Measurements from ENCODE around the gene SASH3.

The SASH3 gene

DNA sequence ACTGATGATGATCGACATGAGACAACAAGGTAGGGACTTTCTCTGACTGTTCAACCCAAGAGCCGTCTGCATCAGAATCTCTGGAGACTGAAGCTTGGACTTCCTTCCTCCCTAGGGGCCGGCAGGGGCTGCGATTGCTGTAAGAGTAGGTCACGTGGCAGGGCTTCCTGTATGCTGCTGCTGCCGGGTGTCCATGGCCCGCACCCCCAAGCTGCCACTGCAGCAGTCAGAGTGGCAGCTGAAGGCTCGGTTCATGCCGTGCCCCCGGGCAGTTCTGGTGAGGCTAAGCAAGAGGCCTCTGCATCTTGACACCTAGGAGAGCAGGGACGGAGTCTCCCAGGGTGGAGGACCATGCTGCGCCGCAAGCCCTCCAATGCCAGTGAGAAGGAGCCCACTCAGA is at the start of gene SASH3:
Gene SASH3 (plus strand): TSS at position 203 of the 400 bp plus-strand sequence. CDS start 149 bp downstream, at position 352.
- peak; percentile 92 for DNase-seq
- H3K79me2 ChIP-seq (ENCODE audit: low read length) = peaks cover 62% of the 10 kb centered on the region

DNA sequence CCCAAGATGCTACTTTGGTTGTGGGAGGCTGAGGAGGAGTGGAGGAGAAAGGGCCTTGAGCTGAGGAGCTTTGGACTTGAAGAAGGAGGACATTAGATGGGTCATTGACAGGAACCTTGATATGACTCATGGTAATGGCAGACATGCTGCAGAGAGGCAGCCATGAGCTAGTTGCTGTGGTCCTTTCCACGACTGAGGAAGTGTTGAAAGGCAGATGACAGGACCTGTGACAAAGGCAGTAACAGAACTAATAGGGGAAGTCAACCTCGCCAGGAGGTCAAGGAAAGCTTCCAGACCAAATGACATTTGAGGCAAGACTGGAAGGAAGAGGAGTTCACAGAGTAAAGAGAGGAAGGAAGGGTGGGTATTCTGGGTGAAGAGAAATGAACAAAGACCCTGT is 48.5 kb upstream of the SASH3 start:
- H2AFZ ChIP-seq (ENCODE audit: low read length) = no peak overlapping the region
- DNase-seq = no peak
- no peaks in the 10 kb centered on the region for H3K9me2 ChIP-seq (replicated peaks; ENCODE audit: insufficient read depth, low read length)
- TF ChIP-seq EZH2phosphoT487 (IDR thresholded peaks at IDR 0.05; ENCODE audit: low read length) (no peak), EZH2 (optimal IDR thresholded peaks at IDR 0.05; ENCODE audit: low read depth, low read length) (no peak)
- TF ChIP-seq, protein P1, sequence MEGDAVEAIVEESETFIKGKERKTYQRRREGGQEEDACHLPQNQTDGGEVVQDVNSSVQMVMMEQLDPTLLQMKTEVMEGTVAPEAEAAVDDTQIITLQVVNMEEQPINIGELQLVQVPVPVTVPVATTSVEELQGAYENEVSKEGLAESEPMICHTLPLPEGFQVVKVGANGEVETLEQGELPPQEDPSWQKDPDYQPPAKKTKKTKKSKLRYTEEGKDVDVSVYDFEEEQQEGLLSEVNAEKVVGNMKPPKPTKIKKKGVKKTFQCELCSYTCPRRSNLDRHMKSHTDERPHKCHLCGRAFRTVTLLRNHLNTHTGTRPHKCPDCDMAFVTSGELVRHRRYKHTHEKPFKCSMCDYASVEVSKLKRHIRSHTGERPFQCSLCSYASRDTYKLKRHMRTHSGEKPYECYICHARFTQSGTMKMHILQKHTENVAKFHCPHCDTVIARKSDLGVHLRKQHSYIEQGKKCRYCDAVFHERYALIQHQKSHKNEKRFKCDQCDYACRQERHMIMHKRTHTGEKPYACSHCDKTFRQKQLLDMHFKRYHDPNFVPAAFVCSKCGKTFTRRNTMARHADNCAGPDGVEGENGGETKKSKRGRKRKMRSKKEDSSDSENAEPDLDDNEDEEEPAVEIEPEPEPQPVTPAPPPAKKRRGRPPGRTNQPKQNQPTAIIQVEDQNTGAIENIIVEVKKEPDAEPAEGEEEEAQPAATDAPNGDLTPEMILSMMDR (IDR thresholded peaks at IDR 0.05; ENCODE audit: low read length) = no peak
- no peak overlapping the region for H3K9ac ChIP-seq (ENCODE audit: low read length)
- no peaks in the 10 kb centered on the region for H3K27me3 ChIP-seq (replicated peaks; ENCODE audit: insufficient read depth, low read length)
- H3K4me1 ChIP-seq (ENCODE audit: low read length) = no peaks in the 10 kb centered on the region
- H3K4me2 ChIP-seq (ENCODE audit: low read depth, low read length) = no peak overlapping the region
- H3K9me3 ChIP-seq (replicated peaks; ENCODE audit: insufficient read depth, low read length) = no peaks in the 10 kb centered on the region
- no peak overlapping the region for H3K27ac ChIP-seq (ENCODE audit: low read length)
- no peaks in the 10 kb centered on the region for H3K79me2 ChIP-seq (ENCODE audit: low read length)
- H3K36me3 ChIP-seq (replicated peaks; ENCODE audit: insufficient read depth, low read length) = no peaks in the 10 kb centered on the region
- no peak overlapping the region for H3K4me3 ChIP-seq (ENCODE audit: low read length)
- no peaks in the 10 kb centered on the region for H3F3A ChIP-seq (ENCODE audit: insufficient read depth, low read length)
- no peaks in the 10 kb centered on the region for H4K20me1 ChIP-seq (ENCODE audit: insufficient read depth, low read length)

More for the DNA sequence above, at the start of gene SASH3:
- Histone ChIP-seq H3K9me2 (replicated peaks; ENCODE audit: insufficient read depth, low read length) (no peaks in the 10 kb centered on the region), H3K9me3 (replicated peaks; ENCODE audit: insufficient read depth, low read length) (no peaks in the 10 kb centered on the region), H3F3A (ENCODE audit: insufficient read depth, low read length) (peaks cover 41% of the 10 kb centered on the region), H3K36me3 (replicated peaks; ENCODE audit: insufficient read depth, low read length) (no peaks in the 10 kb centered on the region), H2AFZ (ENCODE audit: low read length) (no peak within 1 kb of the TSS), H3K9ac (ENCODE audit: low read length) (peak within 1 kb of the TSS; percentile 89), H3K4me2 (ENCODE audit: low read depth, low read length) (peak within 1 kb of the TSS; percentile 76), H3K27me3 (replicated peaks; ENCODE audit: insufficient read depth, low read length) (no peaks in the 10 kb centered on the region), H3K27ac (ENCODE audit: low read length) (peak within 1 kb of the TSS; percentile 91), H3K4me1 (ENCODE audit: low read length) (peaks cover 65% of the 10 kb centered on the region), H4K20me1 (ENCODE audit: insufficient read depth, low read length) (no peaks in the 10 kb centered on the region; the same call in 1 of the 2 replicates), H3K4me3 (ENCODE audit: low read length) (peak within 1 kb of the TSS; percentile 91)
- no peak for TF ChIP-seq EZH2 (optimal IDR thresholded peaks at IDR 0.05; ENCODE audit: low read depth, low read length)
- TF ChIP-seq, protein P1 (IDR thresholded peaks at IDR 0.05; ENCODE audit: low read length) = no peak

DNA sequence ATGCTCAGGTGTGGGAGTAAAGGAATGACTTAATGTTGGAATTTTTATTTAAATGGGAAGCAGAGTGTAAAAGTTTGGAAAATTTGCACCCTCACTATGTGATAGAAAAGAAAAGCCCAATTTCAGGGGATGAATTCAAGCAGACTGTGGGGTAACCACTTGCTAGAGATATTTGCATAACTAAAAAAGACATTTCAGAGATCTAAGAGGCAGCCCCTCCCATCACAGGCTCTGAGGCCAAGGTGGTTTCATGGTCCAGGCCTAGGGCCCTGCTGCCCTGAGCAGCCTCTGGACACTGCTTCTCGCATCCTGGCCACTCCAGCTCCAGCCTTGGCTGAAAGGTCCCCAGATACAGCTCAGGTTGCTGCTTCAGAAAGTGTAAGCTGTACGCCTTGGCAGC is 46.9 kb upstream of the SASH3 start:
- H2AFZ ChIP-seq (ENCODE audit: low read length) = no peak overlapping the region
- H3K4me1 ChIP-seq (ENCODE audit: low read length) = no peaks in the 10 kb centered on the region
- DNase-seq = no peak
- H3K27ac ChIP-seq (ENCODE audit: low read length) = no peak overlapping the region
- no peak overlapping the region for H3K4me3 ChIP-seq (ENCODE audit: low read length)
- no peak overlapping the region for H3K4me2 ChIP-seq (ENCODE audit: low read depth, low read length)
- H3K27me3 ChIP-seq (replicated peaks; ENCODE audit: insufficient read depth, low read length) = no peaks in the 10 kb centered on the region
- no peak overlapping the region for H3K9ac ChIP-seq (ENCODE audit: low read length)
- no peaks in the 10 kb centered on the region for H3K79me2 ChIP-seq (ENCODE audit: low read length)
- no peaks in the 10 kb centered on the region for H3K9me3 ChIP-seq (replicated peaks; ENCODE audit: insufficient read depth, low read length)
- H3F3A ChIP-seq (ENCODE audit: insufficient read depth, low read length) = no peaks in the 10 kb centered on the region
- TF ChIP-seq EZH2 (optimal IDR thresholded peaks at IDR 0.05; ENCODE audit: low read depth, low read length) = no peak
- TF ChIP-seq, protein P1 (IDR thresholded peaks at IDR 0.05; ENCODE audit: low read length) = no peak
- no peaks in the 10 kb centered on the region for H4K20me1 ChIP-seq (ENCODE audit: insufficient read depth, low read length)
- H3K36me3 ChIP-seq (replicated peaks; ENCODE audit: insufficient read depth, low read length) = no peaks in the 10 kb centered on the region
- H3K9me2 ChIP-seq (replicated peaks; ENCODE audit: insufficient read depth, low read length) = no peaks in the 10 kb centered on the region
